ENCODE results near the gene ASMTL.
"Not testable (repeated sequence)": the region's sequence is repeated elsewhere in the genome, so short reads cannot be mapped to it uniquely, and the experiment has no call there.

Gene ASMTL

DNA sequence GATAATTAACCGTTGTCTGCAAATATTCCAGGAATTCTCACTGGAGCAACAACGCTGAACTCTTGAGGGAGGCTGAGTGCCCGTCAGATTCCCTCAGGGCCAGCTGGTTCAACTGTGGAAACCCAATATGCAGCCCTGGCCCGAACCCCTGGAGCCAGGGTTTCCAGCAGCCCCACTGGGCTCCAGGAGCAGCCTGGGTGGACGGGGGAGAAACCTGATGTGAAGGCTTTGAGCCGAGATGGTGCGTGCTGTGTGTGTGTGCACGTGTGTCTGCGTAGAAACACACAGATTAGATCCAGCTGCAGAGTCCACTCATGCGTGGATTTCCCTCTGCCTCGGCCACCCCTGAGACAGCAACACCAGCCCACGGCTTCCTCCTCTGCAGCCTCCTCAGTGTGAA is 41.4 kb downstream of the ASMTL start:
- no peak for DNase-seq (ENCODE audit: extremely low read depth in 1 of 2, low read depth in 1 of 2)

DNA sequence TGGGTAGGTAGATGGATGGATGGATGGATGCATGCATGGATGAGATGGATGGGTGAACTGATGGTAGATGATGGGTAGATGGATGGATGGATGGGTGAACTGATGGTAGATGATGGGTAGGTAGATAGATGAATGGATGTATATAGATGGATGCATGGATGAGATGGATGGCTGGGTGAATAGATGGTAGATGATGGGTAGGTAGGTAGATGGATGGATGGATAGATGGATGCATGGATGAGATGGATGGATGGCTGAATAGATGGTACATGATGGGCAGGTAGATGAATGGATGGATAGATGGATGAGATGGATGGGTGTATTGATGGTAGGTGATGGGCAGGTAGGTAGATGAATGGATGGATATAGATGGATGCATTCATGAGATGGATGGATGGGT is 45.7 kb downstream of the ASMTL start:
- DNase-seq (ENCODE audit: extremely low read depth in 1 of 2, low read depth in 1 of 2): no peak

DNA sequence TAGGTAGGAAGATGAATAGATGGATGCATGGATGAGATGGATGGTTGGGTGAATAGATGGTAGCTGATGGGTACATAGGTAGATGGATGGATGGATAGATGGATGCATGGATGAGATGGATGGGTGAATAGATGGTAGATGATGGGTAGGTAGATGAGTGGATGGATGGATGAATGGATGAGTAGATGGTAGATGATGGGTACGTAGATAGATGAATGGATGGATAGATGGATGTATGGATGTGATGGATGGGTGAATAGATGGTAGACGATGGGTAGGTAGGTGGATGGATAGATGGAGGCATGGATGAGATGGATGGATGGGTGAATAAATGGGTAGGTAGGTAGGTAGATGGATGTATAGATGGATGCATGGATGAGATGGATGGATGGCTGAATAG is 46.9 kb downstream of the ASMTL start:
- DNase-seq (ENCODE audit: extremely low read depth in 1 of 2, low read depth in 1 of 2): not testable (repeated sequence)

DNA sequence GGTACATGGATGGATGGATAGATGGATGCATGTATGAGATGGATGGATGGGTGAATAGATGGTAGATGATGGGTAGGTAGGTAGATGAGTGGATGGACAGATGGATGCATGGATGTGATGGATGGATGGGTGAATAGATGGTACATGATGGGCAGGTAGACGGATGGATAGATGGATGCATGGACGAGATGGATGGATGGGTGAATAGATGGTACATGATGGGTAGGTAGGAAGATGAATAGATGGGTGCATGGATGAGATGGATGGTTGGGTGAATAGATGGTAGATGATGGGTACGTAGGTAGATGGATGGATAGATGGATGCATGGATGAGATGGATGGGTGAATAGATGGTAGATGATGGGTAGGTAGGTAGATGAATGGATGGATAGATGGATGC is 48.8 kb downstream of the ASMTL start:
- DNase-seq (ENCODE audit: extremely low read depth in 1 of 2, low read depth in 1 of 2): not testable (repeated sequence)

DNA sequence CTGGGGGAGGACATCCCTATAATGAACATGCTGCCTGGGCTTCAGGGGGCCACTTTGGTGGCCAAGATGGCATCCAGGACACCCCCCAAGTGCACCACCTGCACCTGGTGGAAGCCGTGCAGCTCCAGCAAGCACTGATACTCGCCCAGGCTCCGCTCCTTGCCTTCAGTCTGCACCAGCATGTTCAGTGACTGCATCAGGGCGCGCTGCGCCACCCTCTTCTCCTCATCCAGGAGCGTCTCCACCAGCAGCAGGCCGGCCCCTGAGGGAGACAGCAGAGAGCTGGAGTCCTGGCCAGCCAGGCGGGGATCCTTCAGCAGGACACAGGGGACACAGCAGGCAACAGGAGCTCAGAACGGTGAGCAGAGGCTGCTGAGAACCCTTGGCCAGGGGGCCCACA is 49.5 kb downstream of the ASMTL start:
- DNase-seq (ENCODE audit: extremely low read depth in 1 of 2, low read depth in 1 of 2): no peak

DNA sequence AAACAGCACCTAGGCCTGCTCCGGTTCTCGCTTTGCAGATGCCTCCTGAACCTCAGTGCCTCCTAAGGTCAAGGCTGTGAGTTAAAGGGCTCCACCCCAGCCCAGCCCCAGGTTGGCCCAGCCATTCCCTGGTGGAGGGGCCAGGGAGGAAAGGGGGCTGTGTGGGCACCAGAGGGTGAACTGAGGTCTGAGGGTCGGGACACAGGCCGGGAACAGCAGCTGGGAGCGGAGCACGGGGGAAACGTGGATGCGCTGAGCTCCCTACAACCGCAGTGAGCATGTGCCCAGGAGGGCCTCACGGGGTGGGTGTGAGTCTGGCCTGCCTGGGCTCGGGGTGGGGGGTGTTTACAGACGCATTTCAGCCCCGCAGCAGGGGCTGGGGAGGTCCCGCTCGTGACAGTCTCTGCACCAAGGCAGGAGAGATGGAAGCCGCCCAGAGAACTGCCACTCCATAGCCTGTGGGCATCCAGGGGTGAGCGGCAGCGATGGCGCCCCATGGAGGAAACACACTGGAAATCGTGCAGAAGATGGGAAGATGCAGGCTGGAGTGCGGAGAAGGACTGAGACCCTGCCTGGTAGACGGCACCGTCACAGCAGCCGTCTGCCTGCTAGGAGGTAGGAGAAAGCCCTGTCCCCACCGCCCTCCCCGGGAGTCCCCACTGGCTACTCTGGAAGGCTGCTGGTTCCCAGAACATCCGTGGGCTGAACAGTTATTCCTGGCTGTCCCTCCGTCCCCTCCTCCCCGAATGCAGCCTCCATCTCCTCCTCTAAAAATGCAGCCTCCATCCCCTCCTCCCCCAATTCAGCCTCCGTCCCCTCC is 50.9 kb downstream of the ASMTL start:
- DNase-seq (ENCODE audit: extremely low read depth in 1 of 2, low read depth in 1 of 2): no peak

DNA sequence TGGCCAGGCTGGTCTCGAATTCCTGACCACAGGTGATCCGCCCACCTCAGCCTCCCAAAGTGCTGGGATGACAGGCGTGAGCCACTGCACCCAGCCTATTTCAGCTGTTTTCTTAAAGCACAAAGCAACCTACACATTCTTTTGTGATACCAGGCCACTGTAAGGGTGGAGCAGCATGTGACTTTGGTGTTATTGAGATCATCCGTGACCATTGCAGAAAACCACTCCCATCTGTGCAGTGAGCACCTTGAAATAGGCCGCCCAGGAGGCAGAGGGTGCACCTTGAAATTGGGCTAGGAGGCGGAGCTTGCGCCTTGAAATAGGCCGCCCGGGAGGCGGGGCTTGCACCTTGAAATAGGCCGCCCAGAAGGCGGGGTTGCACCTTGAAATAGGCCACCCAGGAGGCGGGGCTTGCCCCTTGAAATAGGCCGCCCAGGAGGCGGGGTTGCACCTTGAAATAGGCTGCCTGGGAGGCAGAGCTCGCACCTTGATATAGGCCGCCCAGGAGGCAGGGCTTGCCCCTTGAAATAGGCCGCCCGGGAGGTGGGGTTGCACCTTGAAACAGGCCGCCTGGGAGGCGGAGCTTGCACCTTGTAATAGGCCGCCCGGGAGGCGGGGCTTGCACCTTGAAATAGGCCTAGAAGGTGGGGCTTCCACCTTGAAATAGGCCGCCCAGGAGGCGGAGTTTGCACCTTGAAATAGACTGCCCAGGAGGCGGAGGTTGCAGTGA is 51.8 kb downstream of the ASMTL start:
- no peak for DNase-seq (ENCODE audit: extremely low read depth in 1 of 2, low read depth in 1 of 2)

DNA sequence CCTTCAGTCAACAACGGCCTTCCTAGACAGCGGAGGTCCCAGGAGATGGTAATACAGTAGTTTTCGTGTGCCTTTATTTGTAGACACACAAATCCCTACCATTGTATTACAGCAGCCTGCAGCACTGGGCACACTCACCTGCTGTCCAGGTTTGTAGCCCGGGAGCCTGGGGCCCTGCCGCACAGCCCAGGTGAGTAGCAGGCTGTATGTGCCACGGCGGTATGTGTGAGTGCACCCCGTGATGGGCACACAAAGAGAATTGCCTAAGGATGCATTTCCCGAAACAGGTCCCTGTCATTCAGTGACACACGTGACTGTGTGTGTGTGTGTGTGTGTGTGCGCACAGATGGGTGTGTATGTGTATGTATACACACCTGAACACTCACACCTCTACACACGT is 52.7 kb downstream of the ASMTL start:
- DNase-seq (ENCODE audit: extremely low read depth in 1 of 2, low read depth in 1 of 2): no peak

DNA sequence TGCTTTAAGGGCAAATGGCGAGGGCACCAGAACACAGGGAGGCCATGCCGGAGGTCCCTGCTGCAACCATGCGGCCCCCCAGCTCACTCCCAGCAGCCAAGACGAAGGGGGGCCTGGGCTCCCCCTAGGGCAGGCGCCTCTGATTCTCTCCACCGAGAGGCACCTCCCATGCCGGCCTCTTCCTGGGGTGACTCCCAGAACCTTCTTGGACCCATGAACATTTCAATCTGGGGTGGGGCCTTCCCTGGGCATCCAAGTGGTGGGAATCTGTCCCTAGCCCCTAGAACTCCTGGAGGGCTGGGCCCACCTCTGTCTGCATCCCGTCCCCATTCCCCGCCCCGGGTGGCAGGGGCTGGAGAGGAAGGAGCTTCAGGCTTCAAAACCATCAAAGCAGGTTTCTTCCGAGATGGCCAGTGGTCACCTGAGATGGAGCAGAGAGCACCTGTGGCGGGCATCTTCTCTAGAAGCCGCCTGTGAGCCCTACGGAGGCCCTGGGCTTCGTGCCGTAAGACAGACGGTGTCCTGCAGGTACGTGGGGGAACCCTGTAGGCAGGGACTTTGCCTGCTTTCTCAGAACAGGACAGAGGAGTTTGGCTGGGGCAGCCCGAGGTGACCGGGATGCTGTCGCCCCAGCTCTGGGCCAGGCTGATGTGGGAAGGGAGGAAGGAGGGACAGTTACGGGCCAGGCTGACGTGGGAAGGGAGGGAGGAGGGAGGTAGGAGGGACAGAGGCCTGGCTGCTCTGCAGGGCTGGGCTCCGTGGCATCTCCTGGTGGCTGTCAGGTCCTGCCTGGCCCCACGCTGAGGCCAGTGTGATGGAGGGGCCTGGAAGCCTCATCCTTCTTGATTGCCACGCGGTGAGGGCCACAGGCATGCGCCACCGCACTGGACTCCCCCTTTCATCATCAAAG is 54.0 kb downstream of the ASMTL start:
- no peak for DNase-seq (ENCODE audit: extremely low read depth in 1 of 2, low read depth in 1 of 2)

DNA sequence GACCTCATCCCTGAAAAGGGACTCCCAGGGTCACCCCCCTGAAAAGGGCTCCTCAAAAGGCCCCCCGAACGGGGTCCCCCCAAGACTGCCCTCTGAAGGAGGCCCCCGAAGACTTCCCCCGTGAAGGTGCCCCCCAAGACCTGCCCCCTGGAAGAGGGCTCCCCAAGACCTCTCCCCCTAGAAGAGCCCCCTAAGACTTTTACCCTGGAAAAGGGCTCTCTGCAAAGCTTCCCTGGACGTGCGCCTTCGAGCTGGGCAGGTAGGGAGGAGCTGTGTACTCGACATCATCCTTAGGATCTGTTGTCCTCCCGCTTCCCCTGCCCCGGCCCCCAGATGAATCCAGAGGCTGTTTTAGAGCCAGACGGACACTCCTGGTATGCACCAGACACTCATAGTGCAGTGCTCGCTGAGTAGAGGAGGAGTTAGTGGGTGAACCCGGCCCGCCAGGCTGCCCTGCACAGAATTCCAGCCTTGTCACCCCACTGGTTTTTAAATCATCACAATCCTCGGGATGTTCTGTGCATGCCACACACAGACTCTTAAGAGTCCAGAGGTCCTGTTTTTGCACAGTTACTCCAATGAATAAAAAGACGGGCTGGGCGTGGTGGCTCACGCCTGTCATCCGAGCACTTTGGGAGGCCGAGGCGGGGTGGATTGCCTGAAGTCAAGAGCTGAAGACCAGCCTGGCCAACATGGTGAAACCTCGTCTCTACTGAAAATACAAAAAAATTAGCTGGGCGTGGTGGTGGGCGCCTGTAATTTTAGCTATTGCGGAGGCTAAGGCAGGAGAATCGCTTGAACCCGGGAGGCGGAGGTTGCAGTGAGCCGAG is 55.1 kb downstream of the ASMTL start:
- no peak for DNase-seq (ENCODE audit: extremely low read depth in 1 of 2, low read depth in 1 of 2)

DNA sequence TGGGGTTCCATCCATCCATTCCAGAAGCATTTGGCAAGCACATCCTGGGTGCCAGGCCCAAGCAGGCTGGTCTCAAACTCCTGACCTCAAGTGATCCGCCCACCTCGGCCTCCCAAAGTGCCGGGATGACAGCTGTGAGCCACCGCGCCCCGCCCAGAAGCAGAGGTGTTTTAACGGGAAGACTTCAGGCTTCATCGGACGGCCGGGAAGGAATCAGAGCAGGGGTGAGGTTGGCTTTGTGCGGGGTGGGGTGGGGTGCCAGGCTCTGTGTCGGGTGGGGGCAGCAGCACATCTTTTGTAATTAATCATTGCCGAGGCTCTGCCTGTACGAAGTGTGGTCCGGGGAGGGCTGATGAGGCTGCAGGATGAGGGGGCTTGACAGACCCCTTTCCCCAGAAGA is 55.7 kb downstream of the ASMTL start:
- DNase-seq (ENCODE audit: extremely low read depth in 1 of 2, low read depth in 1 of 2): no peak

DNA sequence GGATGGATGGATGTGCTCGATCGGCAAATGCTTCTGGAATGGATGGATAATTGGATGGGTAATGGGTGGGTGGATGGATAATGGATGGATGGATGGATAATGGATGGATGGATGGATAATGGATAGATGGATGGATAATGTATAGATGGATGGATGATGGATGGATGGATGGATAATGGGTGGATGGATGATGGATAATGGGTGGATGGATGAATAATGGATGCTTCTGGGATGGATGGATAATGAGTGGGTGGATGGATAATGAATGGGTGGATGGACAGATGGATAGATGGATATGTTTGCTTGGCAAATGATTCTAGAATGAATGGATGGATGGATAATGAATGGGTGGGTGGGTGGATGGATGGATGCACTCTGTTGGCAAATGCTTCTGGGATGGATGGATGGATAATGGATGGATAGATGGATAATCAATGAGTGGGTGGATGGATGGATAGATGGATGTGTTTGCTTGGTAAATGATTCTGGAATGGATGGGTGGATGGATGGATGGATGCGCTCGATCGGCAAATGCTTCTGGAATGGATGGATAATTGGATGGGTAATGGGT is 57.0 kb downstream of the ASMTL start:
- DNase-seq (ENCODE audit: extremely low read depth in 1 of 2, low read depth in 1 of 2): no peak

DNA sequence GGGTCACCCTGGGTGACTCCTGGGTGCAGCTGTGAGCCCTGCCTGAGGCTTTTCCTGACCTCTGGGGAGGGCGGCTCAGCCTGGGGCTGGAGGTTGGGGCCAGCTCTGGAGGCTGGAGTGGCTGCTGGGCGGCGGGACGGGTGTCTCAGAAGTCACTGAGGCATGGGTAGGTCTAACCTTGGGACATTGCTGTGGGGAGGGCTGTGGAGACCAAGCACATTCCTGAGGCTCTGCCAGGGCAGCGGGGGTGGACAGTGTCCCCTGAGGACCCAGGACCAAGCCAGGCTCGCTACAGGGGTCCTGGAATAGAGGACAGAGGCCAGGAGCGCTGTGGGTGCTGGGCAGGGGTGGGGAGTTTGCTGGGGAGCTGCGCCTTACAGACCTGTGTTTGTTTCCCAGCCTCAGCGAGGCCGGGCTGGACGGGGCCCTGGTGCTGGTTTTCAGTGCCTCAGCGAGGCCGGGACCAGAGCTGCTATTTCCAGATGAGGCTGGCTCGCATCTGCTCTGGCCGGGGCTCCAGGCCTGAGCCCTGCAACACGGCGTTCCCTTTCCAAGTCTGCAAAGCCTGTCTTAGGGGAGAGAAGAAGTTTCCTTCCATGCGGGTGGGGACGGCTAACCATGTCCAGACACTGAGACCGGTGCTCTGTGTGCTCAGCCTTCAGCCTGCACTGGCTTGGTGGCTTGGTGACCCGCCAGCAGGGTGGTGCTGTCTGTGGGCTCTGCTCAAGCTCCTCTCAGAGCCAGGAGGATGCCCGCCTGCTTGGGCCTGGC is 57.8 kb downstream of the ASMTL start:
- no peak for DNase-seq (ENCODE audit: extremely low read depth in 1 of 2, low read depth in 1 of 2)

DNA sequence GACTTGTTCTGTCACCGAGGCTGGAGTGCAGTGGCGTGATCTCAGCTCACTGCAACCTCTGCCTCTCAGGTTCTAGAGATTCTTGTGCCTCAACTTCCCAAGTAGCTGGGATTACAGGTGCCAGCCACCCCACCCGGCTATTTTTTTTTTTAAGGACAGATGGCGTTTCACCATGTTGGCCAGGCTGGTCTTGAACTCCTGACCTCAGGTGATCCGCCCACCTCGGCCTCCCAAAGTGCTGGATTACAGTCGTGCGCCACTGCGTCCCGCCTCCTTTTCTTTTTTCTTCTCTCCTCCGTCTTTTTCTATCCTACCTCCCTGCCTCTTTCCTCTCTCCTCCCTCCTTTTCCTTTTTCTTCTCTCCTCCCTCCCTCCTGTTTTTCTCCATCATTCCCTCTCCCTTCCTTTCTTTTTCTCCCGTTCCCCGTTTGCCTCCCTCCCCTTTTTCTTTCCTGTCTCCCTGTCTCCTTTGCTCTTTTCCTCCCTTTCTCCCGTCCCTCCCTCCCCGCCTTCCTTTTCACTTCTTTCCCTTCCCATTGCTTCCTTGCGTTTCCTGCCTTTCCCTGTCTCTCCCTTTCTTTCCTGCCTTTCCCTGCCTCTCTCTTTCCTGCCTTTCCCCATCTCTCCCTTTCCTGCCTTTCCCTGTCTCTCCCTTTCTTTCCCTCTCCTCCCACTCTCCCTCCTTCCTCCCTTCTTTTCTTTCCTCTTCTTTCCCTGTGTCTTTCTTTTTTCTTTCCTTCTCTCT is 58.7 kb downstream of the ASMTL start:
- no peak for DNase-seq (ENCODE audit: extremely low read depth in 1 of 2, low read depth in 1 of 2)

DNA sequence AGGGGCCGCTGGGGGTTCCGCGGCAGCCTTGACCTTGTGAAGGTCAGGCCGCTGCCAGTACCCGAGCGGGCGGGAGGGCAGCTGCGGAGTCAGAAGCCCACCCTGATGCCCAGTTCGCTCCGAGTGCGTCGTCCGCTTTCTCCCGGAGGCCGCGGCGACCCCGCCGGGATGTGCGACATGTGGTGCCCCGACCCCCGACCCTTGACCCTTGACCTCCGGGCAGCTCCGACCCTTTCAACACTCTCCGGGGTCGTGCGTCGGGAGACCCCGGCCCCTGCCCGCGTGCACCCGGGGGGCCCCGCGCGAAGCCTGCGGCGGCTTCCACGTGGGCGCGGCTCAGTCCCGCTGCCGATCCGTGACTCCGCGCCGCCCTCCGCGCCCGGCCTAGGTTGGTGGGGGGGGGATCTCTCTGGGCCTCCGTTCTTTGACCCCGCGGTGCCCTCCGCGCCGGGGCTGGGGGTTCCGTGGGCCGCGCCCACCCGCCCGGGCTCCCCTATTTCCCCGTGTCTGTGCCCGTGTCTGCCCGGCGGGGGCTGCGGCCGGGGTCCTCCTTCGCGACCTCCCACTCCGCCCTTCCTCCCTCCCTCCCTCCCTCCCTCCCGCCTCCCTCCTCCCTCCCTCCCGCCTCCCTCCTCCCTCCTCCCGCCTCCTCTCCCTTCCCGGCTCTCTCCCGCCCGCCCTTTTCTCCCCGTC is 60.2 kb downstream of the ASMTL start:
- no peak for DNase-seq (ENCODE audit: extremely low read depth in 1 of 2, low read depth in 1 of 2)

DNA sequence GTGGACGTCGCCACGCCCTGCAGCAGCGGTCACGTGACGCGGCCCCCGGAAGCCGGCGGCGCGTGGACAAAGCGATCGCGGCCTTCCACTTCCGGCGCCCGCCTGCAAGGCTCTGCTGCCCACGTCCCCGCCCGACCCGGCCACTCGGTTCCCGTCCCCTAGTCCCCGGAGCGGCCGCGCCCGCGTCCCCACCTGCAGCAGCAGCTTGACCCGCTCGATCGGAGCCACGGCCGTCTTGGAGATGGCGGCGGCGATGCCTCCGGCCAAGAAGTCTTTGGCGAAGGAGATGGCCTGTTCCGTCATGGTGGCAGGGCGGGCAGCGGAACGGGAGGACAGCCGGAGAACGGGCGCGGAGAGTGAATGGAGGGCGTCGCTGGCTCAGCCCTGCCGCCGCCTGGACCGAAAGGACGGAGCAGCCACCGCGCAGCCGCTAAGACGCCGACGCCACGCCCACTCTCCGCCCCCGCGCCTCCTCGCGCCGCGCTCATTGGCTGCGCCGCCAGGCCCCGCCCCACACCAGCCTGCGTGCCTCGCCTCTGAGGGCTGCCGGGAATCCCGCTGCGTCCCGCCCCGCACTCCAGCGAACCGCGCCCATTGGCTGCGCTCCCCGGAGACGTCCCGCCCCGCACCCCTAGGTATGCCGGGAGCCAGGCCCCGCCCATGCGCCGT is 60.9 kb downstream of the ASMTL start, which contains the start of gene SLC25A6:
Gene SLC25A6, minus strand, starts transcription at position 407 of the 669 bp plus-strand sequence. Its CDS starts 104 bp downstream, at position 303.
- peak; percentile 96 to 100 for DNase-seq (ENCODE audit: extremely low read depth in 1 of 2, low read depth in 1 of 2)

DNA sequence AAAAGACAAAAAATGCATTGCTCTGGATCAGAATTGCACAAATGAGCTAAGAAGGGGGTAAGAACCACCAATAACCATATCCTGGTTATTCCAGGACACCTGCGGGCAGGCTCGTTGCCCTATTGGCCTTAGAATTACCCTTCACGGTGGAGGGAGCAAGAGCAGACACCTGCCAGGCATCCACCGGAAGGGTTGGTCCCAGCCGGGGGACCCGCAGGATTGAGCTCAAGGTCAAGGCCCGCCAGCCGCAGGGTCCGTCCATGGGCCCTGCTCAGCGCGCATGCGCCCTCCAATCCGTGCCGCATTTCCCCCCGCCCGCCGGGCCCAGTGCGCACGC is 61.4 kb downstream of the ASMTL start:
- DNase-seq (ENCODE audit: extremely low read depth in 1 of 2, low read depth in 1 of 2): peak in 1 of 2 donors; percentile 60
